WTC11 (cell line): ENCODE measurements around the gene FAM216A.

Experiments used
- ATF1 ChIP-seq: sonication (generic); formaldehyde crosslinking; IDR thresholded peaks from 2 replicates; pipeline ENCODE4 v1.8.1; 2023; ENCODE audit warnings: mild to moderate bottlenecking, moderate library complexity, missing genetic modification reagents
- TF ChIP-seq, protein P1 (sequence below): fragments of 200-600 bp; IDR thresholded peaks from 2 replicates; pipeline ENCODE4 v1.8.0; 2022; ENCODE audit warnings: antibody characterized with exemption

DNA sequence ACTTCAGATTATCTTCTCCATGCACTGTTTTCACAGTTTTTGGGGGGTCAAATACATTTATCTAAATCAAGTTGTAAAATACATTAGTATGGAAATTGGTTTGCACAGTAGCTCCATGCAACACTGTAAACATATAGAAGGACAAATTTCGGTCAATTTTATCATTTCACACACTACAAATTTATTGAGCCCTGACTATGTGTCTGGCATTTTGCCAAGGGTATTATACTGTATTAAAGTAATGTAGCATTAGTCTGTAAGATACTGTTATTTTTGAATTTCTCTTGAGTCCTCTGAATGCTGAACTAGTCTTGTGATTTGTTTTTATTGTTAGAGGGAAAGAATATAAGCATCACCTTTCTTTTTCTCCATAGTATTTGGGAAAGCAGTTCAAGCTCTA lies 34.8 kb downstream of the FAM216A start:
- TF ChIP-seq, protein P1, sequence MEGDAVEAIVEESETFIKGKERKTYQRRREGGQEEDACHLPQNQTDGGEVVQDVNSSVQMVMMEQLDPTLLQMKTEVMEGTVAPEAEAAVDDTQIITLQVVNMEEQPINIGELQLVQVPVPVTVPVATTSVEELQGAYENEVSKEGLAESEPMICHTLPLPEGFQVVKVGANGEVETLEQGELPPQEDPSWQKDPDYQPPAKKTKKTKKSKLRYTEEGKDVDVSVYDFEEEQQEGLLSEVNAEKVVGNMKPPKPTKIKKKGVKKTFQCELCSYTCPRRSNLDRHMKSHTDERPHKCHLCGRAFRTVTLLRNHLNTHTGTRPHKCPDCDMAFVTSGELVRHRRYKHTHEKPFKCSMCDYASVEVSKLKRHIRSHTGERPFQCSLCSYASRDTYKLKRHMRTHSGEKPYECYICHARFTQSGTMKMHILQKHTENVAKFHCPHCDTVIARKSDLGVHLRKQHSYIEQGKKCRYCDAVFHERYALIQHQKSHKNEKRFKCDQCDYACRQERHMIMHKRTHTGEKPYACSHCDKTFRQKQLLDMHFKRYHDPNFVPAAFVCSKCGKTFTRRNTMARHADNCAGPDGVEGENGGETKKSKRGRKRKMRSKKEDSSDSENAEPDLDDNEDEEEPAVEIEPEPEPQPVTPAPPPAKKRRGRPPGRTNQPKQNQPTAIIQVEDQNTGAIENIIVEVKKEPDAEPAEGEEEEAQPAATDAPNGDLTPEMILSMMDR = no peak
- TF ChIP-seq ATF1 = no peak
